Measurements from ENCODE around the gene NCAM1.

The NCAM1 gene

DNA sequence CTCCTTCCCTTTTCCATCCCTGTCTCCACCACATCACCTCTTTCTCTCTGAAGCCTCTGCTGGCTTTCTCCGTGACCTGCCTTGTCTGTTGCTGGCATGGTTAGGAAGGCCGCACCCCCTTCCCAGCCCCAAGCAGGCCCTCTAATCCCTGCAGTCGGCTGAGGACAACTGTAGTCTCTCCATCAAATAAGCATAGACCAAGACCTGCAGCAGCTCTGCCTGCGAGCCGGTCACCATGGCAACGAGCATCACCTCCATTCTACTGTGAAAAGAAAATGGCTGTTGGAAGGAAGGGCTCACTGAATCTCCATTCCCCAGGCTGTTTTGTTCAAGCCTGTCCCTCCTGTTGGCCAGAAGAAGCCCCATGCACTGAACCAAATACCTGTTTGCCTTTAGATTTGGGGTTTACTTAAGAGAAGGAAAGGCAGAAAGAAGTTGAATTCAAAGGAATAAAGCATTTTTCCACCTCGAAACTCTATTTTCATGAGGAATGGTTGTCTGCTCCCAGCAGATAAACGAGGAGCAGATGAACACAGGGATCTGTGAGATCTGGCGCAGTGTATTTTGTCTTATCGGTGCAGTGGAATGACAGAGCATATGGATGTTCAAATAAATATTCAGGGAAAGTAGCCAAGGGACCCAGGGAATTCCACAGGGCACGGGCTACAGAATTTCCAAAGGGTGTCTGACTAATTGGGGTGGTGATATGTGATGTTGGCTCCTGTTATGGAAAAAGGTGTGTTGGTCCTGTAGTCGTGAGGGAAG, 240.0 kb downstream of the NCAM1 start:
- no peak for TF ChIP-seq YY1 (IDR thresholded peaks at IDR 0.05; ENCODE audit: insufficient read depth, insufficient read length)
- no peak for TF ChIP-seq ZNF274 (IDR thresholded peaks at IDR 0.05; ENCODE audit: low read depth, low read length)
- TF ChIP-seq SUZ12 (IDR thresholded peaks at IDR 0.05; ENCODE audit: extremely low read depth, insufficient read depth, insufficient read length) = no peak
- no peaks in the 10 kb centered on the region for H3K4me1 ChIP-seq (ENCODE audit: insufficient read depth, insufficient read length)
- H3K27me3 ChIP-seq (ENCODE audit: insufficient read depth, insufficient read length) = no peaks in the 10 kb centered on the region
- H3K36me3 ChIP-seq (ENCODE audit: insufficient read depth, insufficient read length, low read length) = no peaks in the 10 kb centered on the region
- H3K4me3 ChIP-seq (ENCODE audit: insufficient read length, low read depth) = no peak overlapping the region
- no peaks in the 10 kb centered on the region for H3K9me3 ChIP-seq (ENCODE audit: insufficient read depth, low read length)
- H3K9ac ChIP-seq (ENCODE audit: insufficient read length, low read depth) = no peak overlapping the region
- DNase-seq (ENCODE audit: low read depth, low spot score) = no peak

DNA sequence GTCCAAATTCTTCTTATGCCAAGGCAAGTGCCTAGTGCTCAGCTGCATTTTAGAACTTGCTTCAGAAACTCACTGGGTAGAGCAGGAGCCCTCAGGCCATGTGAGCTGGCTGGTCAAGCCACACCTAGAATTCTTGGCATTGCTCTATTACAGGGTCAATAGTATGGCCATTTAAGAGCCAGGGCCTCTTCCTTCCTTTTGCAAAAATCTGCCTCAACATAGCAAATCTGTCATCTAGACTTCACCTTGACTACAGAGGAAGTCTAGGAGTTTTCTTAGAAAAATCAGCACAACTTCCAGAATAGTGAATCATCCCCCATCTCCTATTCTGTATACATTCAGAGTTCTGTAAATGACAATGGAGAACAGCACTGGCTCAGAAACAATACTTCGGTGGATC, 241.2 kb downstream of the NCAM1 start:
- no peak for DNase-seq (ENCODE audit: low read depth, low spot score)
- no peaks in the 10 kb centered on the region for H3K36me3 ChIP-seq (ENCODE audit: insufficient read depth, insufficient read length, low read length)
- no peaks in the 10 kb centered on the region for H3K4me1 ChIP-seq (ENCODE audit: insufficient read depth, insufficient read length)
- no peaks in the 10 kb centered on the region for H3K27me3 ChIP-seq (ENCODE audit: insufficient read depth, insufficient read length)
- no peak overlapping the region for H3K9ac ChIP-seq (ENCODE audit: insufficient read length, low read depth)
- H3K9me3 ChIP-seq (ENCODE audit: insufficient read depth, low read length) = no peaks in the 10 kb centered on the region
- no peak overlapping the region for H3K4me3 ChIP-seq (ENCODE audit: insufficient read length, low read depth)
- no peak for TF ChIP-seq ZNF274 (IDR thresholded peaks at IDR 0.05; ENCODE audit: low read depth, low read length)
- no peak for TF ChIP-seq YY1 (IDR thresholded peaks at IDR 0.05; ENCODE audit: insufficient read depth, insufficient read length)
- TF ChIP-seq SUZ12 (IDR thresholded peaks at IDR 0.05; ENCODE audit: extremely low read depth, insufficient read depth, insufficient read length) = no peak

GRCh38 chr11:113203141-113203753, 242.0 kb downstream of the NCAM1 start:
- TF ChIP-seq SUZ12 (IDR thresholded peaks at IDR 0.05; ENCODE audit: extremely low read depth, insufficient read depth, insufficient read length) (no peak), ZNF274 (IDR thresholded peaks at IDR 0.05; ENCODE audit: low read depth, low read length) (no peak)
- Histone ChIP-seq H3K9ac (ENCODE audit: insufficient read length, low read depth) (no peak overlapping the region), H3K4me3 (ENCODE audit: insufficient read length, low read depth) (no peak overlapping the region), H3K4me1 (ENCODE audit: insufficient read depth, insufficient read length) (no peaks in the 10 kb centered on the region), H3K36me3 (ENCODE audit: insufficient read depth, insufficient read length, low read length) (no peaks in the 10 kb centered on the region), H3K27me3 (ENCODE audit: insufficient read depth, insufficient read length) (no peaks in the 10 kb centered on the region), H3K9me3 (ENCODE audit: insufficient read depth, low read length) (no peaks in the 10 kb centered on the region)
- DNase-seq (ENCODE audit: low read depth, low spot score) = no peak

- Histone ChIP-seq H3K36me3 (ENCODE audit: insufficient read depth, insufficient read length, low read length) (no peaks in the 10 kb centered on the region), H3K9me3 (ENCODE audit: insufficient read depth, low read length) (no peaks in the 10 kb centered on the region), H3K27me3 (ENCODE audit: insufficient read depth, insufficient read length) (no peaks in the 10 kb centered on the region), H3K4me3 (ENCODE audit: insufficient read length, low read depth) (no peak overlapping the region), H3K4me1 (ENCODE audit: insufficient read depth, insufficient read length) (no peaks in the 10 kb centered on the region), H3K9ac (ENCODE audit: insufficient read length, low read depth) (no peak overlapping the region)
- no peak for DNase-seq (ENCODE audit: low read depth, low spot score)
- TF ChIP-seq YY1 (IDR thresholded peaks at IDR 0.05; ENCODE audit: insufficient read depth, insufficient read length) = no peak
- no peak for TF ChIP-seq SUZ12 (IDR thresholded peaks at IDR 0.05; ENCODE audit: extremely low read depth, insufficient read depth, insufficient read length)
- no peak for TF ChIP-seq ZNF274 (IDR thresholded peaks at IDR 0.05; ENCODE audit: low read depth, low read length)
Observed at GRCh38 chr11:113204280-113204679, 243.1 kb downstream of the NCAM1 start.

- Histone ChIP-seq H3K4me1 (ENCODE audit: insufficient read depth, insufficient read length) (no peaks in the 10 kb centered on the region), H3K4me3 (ENCODE audit: insufficient read length, low read depth) (no peak overlapping the region), H3K9me3 (ENCODE audit: insufficient read depth, low read length) (0 out of 2 replicates have a peak, but pooled peaks cover 15% of the 10 kb centered on the region), H3K27me3 (ENCODE audit: insufficient read depth, insufficient read length) (no peaks in the 10 kb centered on the region), H3K9ac (ENCODE audit: insufficient read length, low read depth) (no peak overlapping the region), H3K36me3 (ENCODE audit: insufficient read depth, insufficient read length, low read length) (no peaks in the 10 kb centered on the region)
- TF ChIP-seq SUZ12 (IDR thresholded peaks at IDR 0.05; ENCODE audit: extremely low read depth, insufficient read depth, insufficient read length) (no peak), YY1 (IDR thresholded peaks at IDR 0.05; ENCODE audit: insufficient read depth, insufficient read length) (no peak), ZNF274 (IDR thresholded peaks at IDR 0.05; ENCODE audit: low read depth, low read length) (no peak)
- no peak for DNase-seq (ENCODE audit: low read depth, low spot score)
Observed at GRCh38 chr11:113213549-113213948, 252.3 kb downstream of the NCAM1 start.

GRCh38 chr11:113222241-113222640, 261.0 kb downstream of the NCAM1 start:
- Histone ChIP-seq H3K9me3 (ENCODE audit: insufficient read depth, low read length) (peaks cover 12% of the 10 kb centered on the region; the same call in 1 of the 2 replicates), H3K4me1 (ENCODE audit: insufficient read depth, insufficient read length) (no peaks in the 10 kb centered on the region), H3K36me3 (ENCODE audit: insufficient read depth, insufficient read length, low read length) (no peaks in the 10 kb centered on the region), H3K4me3 (ENCODE audit: insufficient read length, low read depth) (no peak overlapping the region), H3K27me3 (ENCODE audit: insufficient read depth, insufficient read length) (no peaks in the 10 kb centered on the region), H3K9ac (ENCODE audit: insufficient read length, low read depth) (no peak overlapping the region)
- DNase-seq (ENCODE audit: low read depth, low spot score) = no peak
- no peak for TF ChIP-seq SUZ12 (IDR thresholded peaks at IDR 0.05; ENCODE audit: extremely low read depth, insufficient read depth, insufficient read length)
- TF ChIP-seq ZNF274 (IDR thresholded peaks at IDR 0.05; ENCODE audit: low read depth, low read length) = no peak
- no peak for TF ChIP-seq YY1 (IDR thresholded peaks at IDR 0.05; ENCODE audit: insufficient read depth, insufficient read length)

- DNase-seq (ENCODE audit: low read depth, low spot score) = no peak
- H3K4me3 ChIP-seq (ENCODE audit: insufficient read length, low read depth) = no peak overlapping the region
- no peaks in the 10 kb centered on the region for H3K4me1 ChIP-seq (ENCODE audit: insufficient read depth, insufficient read length)
- no peaks in the 10 kb centered on the region for H3K36me3 ChIP-seq (ENCODE audit: insufficient read depth, insufficient read length, low read length)
- H3K9ac ChIP-seq (ENCODE audit: insufficient read length, low read depth) = no peak overlapping the region
- no peak for TF ChIP-seq YY1 (IDR thresholded peaks at IDR 0.05; ENCODE audit: insufficient read depth, insufficient read length)
- no peak for TF ChIP-seq ZNF274 (IDR thresholded peaks at IDR 0.05; ENCODE audit: low read depth, low read length)
- no peak for TF ChIP-seq SUZ12 (IDR thresholded peaks at IDR 0.05; ENCODE audit: extremely low read depth, insufficient read depth, insufficient read length)
- H3K9me3 ChIP-seq (ENCODE audit: insufficient read depth, low read length) = no peaks in the 10 kb centered on the region
- H3K27me3 ChIP-seq (ENCODE audit: insufficient read depth, insufficient read length) = no peaks in the 10 kb centered on the region
Observed at GRCh38 chr11:113234888-113235287, 273.7 kb downstream of the NCAM1 start.
